Hematopoietic multipotent progenitor cell treated with erythropoietin and hydrocortisone succinate and interleukin-3 and kit ligand, for 4 days (in vitro differentiated cells): ENCODE data around the gene PRRG2.
A peak's percentile ranks its signal among the peaks of the same experiment; 100 is the strongest.

ENCODE experiments used
- DNase-seq: peaks from one replicate; pipeline ENCODE4 v3.0.0-alpha.2; 2015

PRRG2 gene

GRCh38 chr19:49581007-49581508, at the start of gene PRRG2:
TSS of gene PRRG2 (plus strand) at chr19:49581316. CDS start at chr19:49583220, 1,904 bp downstream.
- no peak for DNase-seq

DNA sequence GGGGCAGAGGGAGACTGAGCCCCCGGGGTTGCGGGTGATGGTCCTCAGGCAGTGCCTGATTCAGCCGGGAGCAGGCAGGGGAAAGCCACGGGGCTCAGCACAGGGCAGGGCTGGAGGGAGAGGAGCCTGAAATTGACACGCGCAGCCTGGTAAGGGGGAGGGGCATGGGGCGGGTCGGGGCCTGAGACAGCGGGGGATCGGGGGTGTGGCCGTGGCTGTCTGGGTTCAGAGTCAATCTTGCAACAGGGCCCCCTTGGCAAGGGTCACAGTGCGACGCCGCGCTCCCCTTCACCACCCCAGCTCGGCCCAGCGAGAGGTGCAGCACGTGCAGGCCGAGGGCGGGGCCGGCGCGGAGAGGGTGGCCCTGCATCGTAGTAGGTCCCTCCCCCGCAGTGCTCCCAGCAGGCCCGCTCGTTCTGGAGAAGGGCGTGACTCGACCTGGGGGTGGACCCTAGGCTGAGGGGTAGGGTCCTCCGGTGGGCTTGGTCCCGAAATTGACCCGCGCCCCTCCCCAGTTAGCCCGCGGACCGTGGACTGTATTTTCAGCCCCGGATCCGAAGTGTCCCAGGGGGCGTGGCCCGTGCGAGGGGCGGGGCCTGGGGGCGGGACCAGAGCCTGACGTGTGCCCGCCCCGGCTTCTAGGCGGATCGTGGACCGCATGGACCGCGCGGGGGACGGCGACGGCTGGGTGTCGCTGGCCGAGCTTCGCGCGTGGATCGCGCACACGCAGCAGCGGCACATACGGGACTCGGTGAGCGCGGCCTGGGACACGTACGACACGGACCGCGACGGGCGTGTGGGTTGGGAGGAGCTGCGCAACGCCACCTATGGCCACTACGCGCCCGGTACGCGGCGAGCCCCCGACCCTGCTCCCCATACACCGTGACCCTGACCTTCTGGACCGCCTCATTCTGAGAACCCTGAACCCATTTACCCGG, 47.3 kb upstream of the PRRG2 start:
- DNase-seq = peak; percentile 91

- DNase-seq = peak; percentile 50
Observed at GRCh38 chr19:49534632-49535385, 46.3 kb upstream of the PRRG2 start.

GRCh38 chr19:49536921-49537462, 44.1 kb upstream of the PRRG2 start:
- no peak for DNase-seq

- no peak for DNase-seq
Observed at GRCh38 chr19:49538643-49539042, 42.5 kb upstream of the PRRG2 start.

DNA sequence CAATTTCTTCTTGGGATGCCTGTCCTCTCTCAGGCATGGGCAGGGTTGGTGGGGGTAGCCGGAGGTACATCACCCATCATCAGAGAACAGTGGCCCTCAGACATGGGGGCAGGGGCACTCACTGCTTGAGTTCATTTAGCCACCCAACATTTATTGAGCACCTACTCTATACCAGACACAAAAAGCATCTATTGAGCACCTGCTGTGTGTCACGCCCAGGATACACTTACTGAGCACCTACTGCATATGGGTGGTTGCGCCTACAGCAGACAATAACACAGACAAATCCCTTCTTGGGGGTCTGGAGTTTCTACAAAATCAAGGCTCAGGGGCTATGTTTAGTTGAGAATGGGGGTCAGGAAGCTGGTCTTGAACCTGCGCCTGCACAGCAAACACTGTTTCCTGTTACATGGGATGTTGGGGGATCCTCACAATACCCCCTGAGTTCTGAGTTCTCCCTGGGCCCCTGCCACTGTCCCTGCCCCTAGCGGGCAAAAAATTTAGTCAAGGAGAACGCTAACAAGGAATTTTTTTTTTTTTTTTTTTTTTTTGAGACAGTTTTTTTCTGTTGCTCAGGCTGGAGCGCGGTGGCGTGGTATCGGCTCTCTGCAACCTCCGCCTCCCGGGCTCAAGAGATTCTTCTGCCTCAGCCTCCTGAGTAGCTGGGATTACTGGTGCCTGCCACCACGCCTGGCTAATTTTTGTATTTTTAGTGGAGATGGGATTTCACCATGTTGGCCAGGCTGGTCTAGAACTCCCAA, 41.7 kb upstream of the PRRG2 start:
- no peak for DNase-seq

DNA sequence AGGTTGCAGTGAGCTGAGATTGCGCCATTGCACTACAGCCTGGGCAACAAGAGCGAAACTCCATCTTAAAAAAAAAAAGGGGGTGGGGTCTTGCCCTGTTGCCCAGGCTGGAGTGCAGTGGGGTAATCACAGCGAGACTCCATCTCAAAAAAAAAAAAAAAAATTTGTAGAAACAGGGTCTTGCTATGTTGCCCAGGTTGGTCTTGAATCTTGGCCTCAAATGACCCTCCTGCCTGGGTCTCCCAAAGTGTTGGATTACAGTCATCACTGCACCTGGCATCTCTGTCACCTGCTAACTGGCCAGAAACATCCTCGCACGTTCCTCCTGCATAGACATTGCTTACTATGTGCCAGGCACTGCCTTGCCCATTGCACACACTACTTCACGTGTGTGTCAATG, 39.2 kb upstream of the PRRG2 start:
- DNase-seq = no peak

- DNase-seq = no peak
Observed at GRCh38 chr19:49542446-49542845, 38.7 kb upstream of the PRRG2 start.

GRCh38 chr19:49543032-49543431, 38.1 kb upstream of the PRRG2 start:
- DNase-seq = no peak

- no peak for DNase-seq
Observed at GRCh38 chr19:49544154-49544553, 37.0 kb upstream of the PRRG2 start.

GRCh38 chr19:49546825-49547565, 34.1 kb upstream of the PRRG2 start:
- DNase-seq = peak; percentile 91

DNA sequence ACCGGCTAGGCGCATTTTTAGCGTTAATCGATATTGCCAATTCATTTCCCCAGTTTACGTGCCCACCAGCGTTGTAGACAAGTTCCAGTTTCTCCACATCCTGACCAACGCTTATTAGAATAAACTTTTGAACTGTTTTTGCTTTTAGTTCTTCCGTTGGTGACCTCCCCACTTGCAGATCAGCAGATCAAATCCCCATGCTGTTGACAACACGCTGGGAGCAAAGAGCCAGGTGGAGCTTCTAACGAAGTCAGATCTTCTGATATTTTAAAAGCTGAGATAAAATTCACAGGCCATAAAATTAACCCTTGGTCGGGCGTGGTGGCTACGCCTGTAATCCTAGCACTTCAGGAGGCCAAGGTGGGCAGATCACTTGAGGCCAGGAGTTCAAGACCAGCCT, 32.1 kb upstream of the PRRG2 start:
- peak; percentile 30 for DNase-seq

- no peak for DNase-seq
Observed at GRCh38 chr19:49551531-49551930, 29.6 kb upstream of the PRRG2 start.

DNA sequence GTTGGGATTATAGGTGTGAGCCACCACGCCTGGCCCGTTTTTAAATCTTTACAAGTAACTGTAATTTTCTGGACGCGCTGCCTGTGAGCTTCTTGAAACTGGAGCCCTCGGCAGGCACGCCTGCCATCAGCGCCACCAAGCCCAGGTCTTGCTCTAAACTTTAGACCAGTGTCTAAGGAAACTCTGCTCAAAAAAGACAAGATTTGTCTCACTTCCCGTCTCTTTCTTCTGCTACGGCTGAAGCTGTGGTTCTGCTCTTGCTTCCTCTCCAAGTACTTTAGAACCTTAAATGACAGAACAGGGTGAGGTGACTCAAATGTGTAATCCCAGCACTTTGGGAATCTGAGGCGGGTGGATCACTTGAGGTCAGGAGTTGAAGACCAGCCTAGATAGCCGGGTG, 28.4 kb upstream of the PRRG2 start:
- no peak for DNase-seq

GRCh38 chr19:49553451-49554271, 27.5 kb upstream of the PRRG2 start:
- no peak for DNase-seq

DNA sequence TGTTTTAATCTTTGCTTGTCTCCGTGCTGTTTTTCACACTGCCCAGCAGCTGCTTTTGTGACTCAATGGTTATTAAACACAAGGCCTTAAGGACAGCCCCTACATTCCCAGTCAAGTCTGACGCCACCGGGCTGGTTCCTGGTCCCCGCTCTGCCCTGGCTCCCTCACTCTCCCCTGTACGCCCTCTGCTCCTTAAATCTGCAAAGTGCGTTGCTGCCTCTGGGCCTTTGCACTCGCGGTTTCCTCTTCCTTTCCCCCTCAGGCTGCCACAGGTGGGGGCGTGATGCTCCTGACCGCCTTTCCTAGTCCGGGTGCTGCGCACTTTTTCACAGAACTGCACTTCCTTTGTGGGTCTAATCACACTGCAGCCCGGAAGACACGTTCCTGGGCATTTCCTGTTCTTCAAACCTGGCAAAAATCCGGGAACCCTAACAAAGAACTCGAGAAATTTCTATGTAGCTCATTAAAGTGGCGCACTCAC, 26.4 kb upstream of the PRRG2 start:
- DNase-seq = no peak

DNA sequence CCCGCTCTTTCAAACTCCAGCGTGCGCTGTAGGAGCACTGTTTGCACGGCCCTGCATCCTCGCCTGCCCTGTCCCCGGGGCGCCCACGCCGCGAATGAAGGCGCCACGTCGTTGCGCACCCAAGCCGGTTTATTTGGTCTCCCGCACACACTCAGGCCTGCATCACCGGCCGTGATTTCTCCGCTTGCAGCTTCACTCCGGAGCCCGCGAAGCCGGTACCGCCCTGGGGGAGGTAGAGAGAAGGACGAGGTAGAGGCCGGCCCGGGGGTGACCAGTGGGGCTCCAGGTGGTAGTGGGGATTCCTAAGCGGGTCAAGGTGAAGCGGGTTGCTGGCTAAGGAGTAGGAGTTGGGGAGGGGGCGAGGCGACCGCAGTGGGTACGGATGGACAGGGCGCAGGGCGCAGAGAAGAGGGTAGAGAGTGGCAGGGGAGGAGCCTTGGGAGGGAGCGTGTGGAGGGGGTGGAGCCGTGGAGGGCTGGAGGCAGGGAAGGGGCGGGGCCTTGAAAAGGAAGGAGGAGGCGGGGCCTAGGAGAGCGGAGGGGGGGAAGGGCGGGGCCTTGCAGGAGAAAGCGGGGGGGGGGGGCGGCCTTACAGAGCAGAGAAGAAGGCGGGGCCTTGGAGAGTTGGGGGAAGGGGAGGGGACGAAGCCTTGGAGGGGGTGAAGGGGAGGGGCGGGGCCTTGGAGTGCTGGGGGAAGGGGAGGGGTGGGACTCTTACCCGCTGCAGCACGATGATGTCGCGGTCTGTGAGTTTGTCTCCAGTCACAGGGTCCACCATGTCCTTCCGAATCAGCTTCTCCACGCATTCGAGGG, 25.3 kb upstream of the PRRG2 start:
- peak; percentile 85 for DNase-seq

DNA sequence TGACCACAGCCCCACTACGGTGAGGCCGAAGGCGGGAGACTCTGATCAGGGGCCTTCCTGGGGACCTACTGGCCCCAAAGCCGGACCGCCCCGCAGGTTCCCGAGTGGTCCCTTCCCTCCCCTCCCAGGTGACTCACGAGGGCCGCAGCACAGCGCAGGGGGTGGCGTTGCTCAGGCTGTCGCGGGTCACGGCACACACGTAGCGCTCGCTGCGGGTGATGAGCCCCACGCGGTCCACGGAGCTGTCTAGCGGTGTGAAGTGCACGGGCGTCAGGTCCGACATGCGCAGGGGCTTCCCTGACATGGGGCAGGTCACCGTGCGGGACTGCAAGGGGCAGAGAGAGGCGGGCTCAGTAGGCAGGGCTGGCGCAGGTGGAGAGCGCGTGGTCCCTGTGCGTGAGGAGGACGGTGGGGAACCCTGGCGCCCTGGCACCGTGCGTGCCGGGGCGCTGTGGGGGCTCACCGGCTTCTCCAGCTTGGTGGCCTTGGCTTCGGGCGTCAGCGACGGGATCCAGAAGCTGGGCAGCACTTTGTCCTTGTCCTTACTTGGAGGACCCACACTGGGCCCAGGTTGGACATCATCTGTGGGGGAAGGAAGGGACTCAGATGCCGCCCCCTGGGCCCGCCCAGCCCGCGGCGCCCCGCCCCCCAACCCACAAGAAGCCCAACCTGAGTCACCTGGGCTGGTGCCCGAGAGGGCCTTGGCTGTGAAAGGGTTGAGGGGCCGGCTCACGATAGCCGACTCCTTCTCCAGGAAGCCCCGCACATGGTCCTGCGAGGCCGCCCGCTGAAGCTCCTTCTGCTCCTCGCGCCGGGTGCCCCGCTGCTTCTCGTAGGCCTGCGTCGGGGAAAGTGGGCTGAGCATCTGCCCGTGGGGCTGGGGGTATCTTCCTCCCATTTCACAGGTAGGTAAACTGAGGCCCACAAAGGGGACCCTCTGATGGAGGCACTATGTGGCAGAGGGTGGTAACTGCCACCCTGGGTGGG, 24.4 kb upstream of the PRRG2 start:
- DNase-seq = no peak
